ENCODE data around the gene APOBR.
"Not testable (repeated sequence)": the region's sequence is repeated elsewhere in the genome, so short reads cannot be mapped to it uniquely, and the experiment has no call there.

APOBR gene

GRCh38 chr16:28504707-28505404 is 10.4 kb downstream of the APOBR start:
- CTCF ChIA-PET, result no interaction called here
- Mint-ChIP-seq H3K27me3 (peaks cover 42% of the 10 kb centered on the region), H3K36me3 (peaks cover 6% of the 10 kb centered on the region), H3K9me3 (no peaks in the 10 kb centered on the region), H3K27ac (no peak overlapping the region), H3K4me1 (peaks cover 25% of the 10 kb centered on the region), H3K4me3 (no peak overlapping the region)
- no peak for DNase-seq

- Mint-ChIP-seq H3K36me3 (peaks cover under 1% of the 10 kb centered on the region), H3K27ac (no peak overlapping the region), H3K27me3 (peaks cover 42% of the 10 kb centered on the region), H3K4me1 (peaks cover 20% of the 10 kb centered on the region), H3K4me3 (no peak overlapping the region), H3K9me3 (no peaks in the 10 kb centered on the region)
- DNase-seq, result no peak
- CTCF ChIA-PET, result no interaction called here
Measured at GRCh38 chr16:28505489-28506137, 11.2 kb downstream of the APOBR start.

GRCh38 chr16:28511031-28511430 is 16.6 kb downstream of the APOBR start:
- no peaks in the 10 kb centered on the region for H3K9me3 Mint-ChIP-seq

GRCh38 chr16:28511801-28512789 is 17.7 kb downstream of the APOBR start:
- no peak overlapping the region for H3K27ac Mint-ChIP-seq
- no peak for DNase-seq
- CTCF ChIA-PET, result no interaction called here
- peaks cover 2% of the 10 kb centered on the region for H3K27me3 Mint-ChIP-seq
- H3K9me3 Mint-ChIP-seq, result no peaks in the 10 kb centered on the region
- H3K4me3 Mint-ChIP-seq, result no peak overlapping the region
- H3K4me1 Mint-ChIP-seq, result peaks cover 16% of the 10 kb centered on the region
- H3K36me3 Mint-ChIP-seq, result no peaks in the 10 kb centered on the region

More at GRCh38 chr16:28511031-28511430, 16.6 kb downstream of the APOBR start:
- Mint-ChIP-seq H3K4me1 (peaks cover 22% of the 10 kb centered on the region), H3K4me3 (no peak overlapping the region), H3K27me3 (peaks cover 13% of the 10 kb centered on the region), H3K36me3 (no peaks in the 10 kb centered on the region), H3K27ac (no peak overlapping the region)
- CTCF ChIA-PET, result interaction anchor here (1.0 kb wide), 1 partner anchor 17 kb away, joined by 3 read pairs; the partner anchor contains the start of gene APOBR
- no peak for DNase-seq

- peaks cover 3% of the 10 kb centered on the region for H3K4me1 Mint-ChIP-seq
- CTCF ChIA-PET, result interaction anchor here (0.7 kb wide), 1 partner anchor 604 kb away, joined by 4 read pairs; no protein-coding TSS in a partner anchor
- H3K36me3 Mint-ChIP-seq, result no peaks in the 10 kb centered on the region
- no peak overlapping the region for H3K4me3 Mint-ChIP-seq
- no peak overlapping the region for H3K27ac Mint-ChIP-seq
- no peaks in the 10 kb centered on the region for H3K27me3 Mint-ChIP-seq
- H3K9me3 Mint-ChIP-seq, result no peaks in the 10 kb centered on the region
- no peak for DNase-seq
Measured at GRCh38 chr16:28513484-28514181, 19.2 kb downstream of the APOBR start.

- DNase-seq, result no peak
- Mint-ChIP-seq H3K4me1 (peaks cover 3% of the 10 kb centered on the region), H3K27me3 (no peaks in the 10 kb centered on the region), H3K27ac (no peak overlapping the region), H3K36me3 (no peaks in the 10 kb centered on the region), H3K9me3 (no peaks in the 10 kb centered on the region), H3K4me3 (no peak overlapping the region)
- CTCF ChIA-PET, result no interaction called here
Measured at GRCh38 chr16:28514246-28514645, 19.8 kb downstream of the APOBR start.

GRCh38 chr16:28520672-28521071 is 26.2 kb downstream of the APOBR start:
- Mint-ChIP-seq H3K27me3 (peaks cover 7% of the 10 kb centered on the region), H3K4me3 (no peak overlapping the region), H3K4me1 (peaks cover 5% of the 10 kb centered on the region), H3K27ac (no peak overlapping the region), H3K36me3 (no peaks in the 10 kb centered on the region), H3K9me3 (no peaks in the 10 kb centered on the region)
- no peak for DNase-seq
- CTCF ChIA-PET, result no interaction called here

GRCh38 chr16:28521436-28521835 is 27.0 kb downstream of the APOBR start:
- Mint-ChIP-seq H3K27me3 (peaks cover 7% of the 10 kb centered on the region), H3K4me1 (peaks cover 5% of the 10 kb centered on the region), H3K9me3 (no peaks in the 10 kb centered on the region), H3K4me3 (no peak overlapping the region), H3K36me3 (no peaks in the 10 kb centered on the region), H3K27ac (peak overlapping the region; percentile 24)
- no peak for DNase-seq
- CTCF ChIA-PET, result no interaction called here

GRCh38 chr16:28522792-28523191 is 28.3 kb downstream of the APOBR start:
- no peak for DNase-seq
- no peaks in the 10 kb centered on the region for H3K36me3 Mint-ChIP-seq
- CTCF ChIA-PET, result no interaction called here
- peaks cover 5% of the 10 kb centered on the region for H3K4me1 Mint-ChIP-seq
- no peak overlapping the region for H3K4me3 Mint-ChIP-seq
- H3K27me3 Mint-ChIP-seq, result peaks cover 7% of the 10 kb centered on the region
- no peak overlapping the region for H3K27ac Mint-ChIP-seq
- H3K9me3 Mint-ChIP-seq, result no peaks in the 10 kb centered on the region

- Mint-ChIP-seq H3K36me3 (no peaks in the 10 kb centered on the region), H3K9me3 (no peaks in the 10 kb centered on the region), H3K27ac (no peak overlapping the region), H3K4me3 (no peak overlapping the region), H3K27me3 (peaks cover 14% of the 10 kb centered on the region), H3K4me1 (peaks cover 5% of the 10 kb centered on the region)
- peak; percentile 25 for DNase-seq
- CTCF ChIA-PET, result interaction anchor here (0.8 to 1.8 kb wide), 3 partner anchors 10 to 34 kb away, joined by 3 to 5 read pairs (median 4); partner anchors contain the start of gene APOBR
Measured at GRCh38 chr16:28524681-28525171, 30.3 kb downstream of the APOBR start.

GRCh38 chr16:28526201-28527099 is 32.0 kb downstream of the APOBR start:
- Mint-ChIP-seq H3K27ac (no peak overlapping the region), H3K27me3 (peaks cover 12% of the 10 kb centered on the region), H3K4me3 (no peak overlapping the region), H3K4me1 (peaks cover 5% of the 10 kb centered on the region), H3K36me3 (no peaks in the 10 kb centered on the region), H3K9me3 (no peaks in the 10 kb centered on the region)
- CTCF ChIA-PET, result interaction anchor here (1.8 kb wide), 1 partner anchor 8 kb away, joined by 5 read pairs; no protein-coding TSS in a partner anchor
- DNase-seq, result no peak

- H3K4me1 Mint-ChIP-seq, CTCF ChIA-PET, H3K27ac Mint-ChIP-seq, H3K9me3 Mint-ChIP-seq, H3K36me3 Mint-ChIP-seq, DNase-seq, H3K4me3 Mint-ChIP-seq: not testable (repeated sequence)
- peaks cover 16% of the 10 kb centered on the region for H3K27me3 Mint-ChIP-seq
Measured at GRCh38 chr16:28527100-28527785, 32.8 kb downstream of the APOBR start.

Measured in activated naive CD4-positive, alpha-beta T cell treated with anti-CD3 and anti-CD28 coated beads, Interleukin-2, amount 10 ng/mL, durations not matched to agents 7 days and 5 days (primary cell).